Measurements from ENCODE around the gene CDC26.

DNA sequence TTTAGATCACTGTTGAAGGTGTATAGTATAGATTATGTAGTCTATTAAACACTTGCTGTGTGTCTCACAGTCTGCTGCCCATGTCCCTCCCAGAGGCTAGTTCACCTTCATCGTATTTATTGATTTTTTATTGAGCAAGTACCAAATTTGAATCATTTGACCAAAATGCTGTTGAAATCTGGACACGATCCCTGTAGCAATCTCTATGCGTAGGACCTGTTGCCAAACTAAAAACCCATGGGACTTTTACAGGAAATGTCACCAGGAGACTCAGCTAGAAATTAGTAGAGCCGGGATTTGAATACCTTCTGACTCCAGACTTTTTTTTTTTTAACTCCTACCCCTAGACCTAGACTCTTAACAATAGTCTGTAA, 36.5 kb downstream of the CDC26 start:
- TF ChIP-seq, protein P1, sequence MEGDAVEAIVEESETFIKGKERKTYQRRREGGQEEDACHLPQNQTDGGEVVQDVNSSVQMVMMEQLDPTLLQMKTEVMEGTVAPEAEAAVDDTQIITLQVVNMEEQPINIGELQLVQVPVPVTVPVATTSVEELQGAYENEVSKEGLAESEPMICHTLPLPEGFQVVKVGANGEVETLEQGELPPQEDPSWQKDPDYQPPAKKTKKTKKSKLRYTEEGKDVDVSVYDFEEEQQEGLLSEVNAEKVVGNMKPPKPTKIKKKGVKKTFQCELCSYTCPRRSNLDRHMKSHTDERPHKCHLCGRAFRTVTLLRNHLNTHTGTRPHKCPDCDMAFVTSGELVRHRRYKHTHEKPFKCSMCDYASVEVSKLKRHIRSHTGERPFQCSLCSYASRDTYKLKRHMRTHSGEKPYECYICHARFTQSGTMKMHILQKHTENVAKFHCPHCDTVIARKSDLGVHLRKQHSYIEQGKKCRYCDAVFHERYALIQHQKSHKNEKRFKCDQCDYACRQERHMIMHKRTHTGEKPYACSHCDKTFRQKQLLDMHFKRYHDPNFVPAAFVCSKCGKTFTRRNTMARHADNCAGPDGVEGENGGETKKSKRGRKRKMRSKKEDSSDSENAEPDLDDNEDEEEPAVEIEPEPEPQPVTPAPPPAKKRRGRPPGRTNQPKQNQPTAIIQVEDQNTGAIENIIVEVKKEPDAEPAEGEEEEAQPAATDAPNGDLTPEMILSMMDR (conservative IDR thresholded peaks at IDR 0.05; ENCODE audit: low read depth, low read length) = no peak
- TF ChIP-seq EZH2phosphoT487 (IDR thresholded peaks at IDR 0.05; ENCODE audit: borderline replicate concordance, low read length) = no peak

Data from PC-3 (cell line).